ENCODE measurements around the gene SUSD4.

- TF ChIP-seq CTCF (conservative IDR thresholded peaks at IDR 0.05; ENCODE audit: low read length), result no peak
- no peak for TF ChIP-seq EZH2phosphoT487 (IDR thresholded peaks at IDR 0.05; ENCODE audit: borderline replicate concordance)
These were observed 858 bp upstream of the SUSD4 start for GRCh38 chr1:223364685-223365382.
